Mucosa of descending colon (tissue), 3 donors: Measurements from ENCODE around the gene PPP1R11. TPM values are rescaled to one million over a fixed set of nuclear protein-coding genes. Genes with fewer than 3 reads are reported as not detected.
"Not testable (repeated sequence)": the region's sequence is repeated elsewhere in the genome, so short reads cannot be mapped to it uniquely, and the experiment has no call there.

ENCODE experiments used
- ATAC-seq: fragments of 200-7000 bp; cut with Tn5 transposase; one replicate; pipeline ENCODE4 v1.9.1; 2020; ENCODE audit warnings: mild to moderate bottlenecking, moderate library complexity
- DNase-seq, 3 donors: peaks; one replicate each; pipeline ENCODE4 v3.0.0-alpha.2; 2020
- H3K36me3 ChIP-seq: fragments of 200-600 bp; one replicate; pipeline ENCODE4 v1.8.0; 2021; ENCODE audit warnings: low read depth, mild to moderate bottlenecking
- H3K4me1 ChIP-seq: fragments of 200-600 bp; one replicate; pipeline ENCODE4 v1.8.0; 2021; ENCODE audit warnings: low read depth, mild to moderate bottlenecking
- H3K4me3 ChIP-seq: fragments of 200-600 bp; one replicate; pipeline ENCODE4 v1.8.0; 2021; ENCODE audit warnings: mild to moderate bottlenecking
- H3K9me3 ChIP-seq: fragments of 200-600 bp; one replicate; pipeline ENCODE4 v1.8.0; 2021; ENCODE audit warnings: mild to moderate bottlenecking
- intact Hi-C, 2 donors: fragments of 100-400 bp; cut with DNase I in 1 of 2; cut with micrococcal nuclease in 1 of 2; formaldehyde crosslinking; loops; one replicate each; pipeline versions ENCODE4 v1.11.0 to v1.11.1; 2022; cut with DNase I, micrococcal nuclease
- total RNA-seq, 3 donors: library from RNA; stranded (reverse); fragmentation: NEBNext Ultra II Directional in 2 of 3; extraction: Animal tissue kit (Norgen Biotek cat#: 25700) in 2 of 3; gene quantifications; one replicate each; pipeline versions ENCODE4 v1.2.1 to v1.2.4, GENCODE V29; 2021 to 2023
- TF ChIP-seq, protein P1 (sequence below): fragments of 200-600 bp; IDR thresholded peaks from one replicate; pipeline ENCODE4 v1.8.0; 2022; ENCODE audit warnings: antibody characterized with exemption, mild to moderate bottlenecking
- donor health status: DM: no; HTN: no; CAD: no; lungs with moderate emphysema.
- donor health status: DM: no; HTN: no; CAD: no.
- donor health status: DM: no; HTN: yes; CAD: no.

The PPP1R11 gene
- total RNA-seq, 3 donors from 2014 or later, result 78.4 to 115 (median 82.4) TPM

DNA sequence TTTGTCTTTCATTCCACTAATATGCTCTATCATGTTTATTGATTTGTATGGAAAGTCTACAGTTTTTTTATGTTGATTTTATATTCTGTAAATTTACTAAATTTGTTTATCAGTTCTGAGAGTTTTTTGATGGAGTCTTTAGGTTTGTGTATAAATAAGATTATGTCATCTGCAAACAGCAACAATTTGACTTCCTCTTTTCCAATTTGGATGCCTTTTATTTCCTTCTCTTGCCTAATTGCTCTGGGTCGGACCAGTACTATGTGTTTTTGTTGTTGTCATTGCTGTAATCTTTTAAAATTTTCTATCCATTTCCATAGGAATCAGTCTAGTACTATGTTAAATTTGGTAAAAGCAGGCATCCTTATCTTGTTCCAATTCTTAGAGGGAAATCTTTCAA, 37.4 kb upstream of the PPP1R11 start:
- H3K9me3 ChIP-seq, result no peaks in the 10 kb centered on the region
- H3K4me3 ChIP-seq, result no peak overlapping the region
- ATAC-seq (no peak), DNase-seq (no peak)
- TF ChIP-seq, protein P1, sequence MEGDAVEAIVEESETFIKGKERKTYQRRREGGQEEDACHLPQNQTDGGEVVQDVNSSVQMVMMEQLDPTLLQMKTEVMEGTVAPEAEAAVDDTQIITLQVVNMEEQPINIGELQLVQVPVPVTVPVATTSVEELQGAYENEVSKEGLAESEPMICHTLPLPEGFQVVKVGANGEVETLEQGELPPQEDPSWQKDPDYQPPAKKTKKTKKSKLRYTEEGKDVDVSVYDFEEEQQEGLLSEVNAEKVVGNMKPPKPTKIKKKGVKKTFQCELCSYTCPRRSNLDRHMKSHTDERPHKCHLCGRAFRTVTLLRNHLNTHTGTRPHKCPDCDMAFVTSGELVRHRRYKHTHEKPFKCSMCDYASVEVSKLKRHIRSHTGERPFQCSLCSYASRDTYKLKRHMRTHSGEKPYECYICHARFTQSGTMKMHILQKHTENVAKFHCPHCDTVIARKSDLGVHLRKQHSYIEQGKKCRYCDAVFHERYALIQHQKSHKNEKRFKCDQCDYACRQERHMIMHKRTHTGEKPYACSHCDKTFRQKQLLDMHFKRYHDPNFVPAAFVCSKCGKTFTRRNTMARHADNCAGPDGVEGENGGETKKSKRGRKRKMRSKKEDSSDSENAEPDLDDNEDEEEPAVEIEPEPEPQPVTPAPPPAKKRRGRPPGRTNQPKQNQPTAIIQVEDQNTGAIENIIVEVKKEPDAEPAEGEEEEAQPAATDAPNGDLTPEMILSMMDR, result no peak
- intact Hi-C loops, result no loop called here
- H3K36me3 ChIP-seq, result no peaks in the 10 kb centered on the region
- no peaks in the 10 kb centered on the region for H3K4me1 ChIP-seq

DNA sequence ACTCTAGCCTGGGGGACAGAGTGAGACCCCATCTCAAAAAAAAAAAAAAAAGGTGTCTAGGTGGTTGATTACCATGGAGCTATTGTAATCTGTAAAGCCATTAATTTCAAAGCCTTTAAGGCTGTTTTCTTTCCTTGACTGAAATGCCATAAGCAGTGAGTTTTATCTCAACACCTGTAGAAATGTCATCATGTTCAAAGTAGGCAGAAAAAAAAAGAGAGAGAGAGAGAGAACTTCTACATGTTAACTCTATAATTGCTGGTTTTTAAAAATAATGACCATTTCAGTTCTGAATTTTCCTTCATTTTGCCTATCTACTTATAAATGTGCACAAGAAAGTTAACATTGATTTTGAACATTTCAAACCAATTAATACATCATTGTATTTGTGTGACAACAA, 35.6 kb upstream of the PPP1R11 start:
- Histone ChIP-seq H3K4me3 (no peak overlapping the region), H3K9me3 (no peaks in the 10 kb centered on the region), H3K36me3 (no peaks in the 10 kb centered on the region), H3K4me1 (no peaks in the 10 kb centered on the region)
- TF ChIP-seq, protein P1, result no peak
- DNase-seq (no peak), ATAC-seq (no peak)
- intact Hi-C loops, result no loop called here

DNA sequence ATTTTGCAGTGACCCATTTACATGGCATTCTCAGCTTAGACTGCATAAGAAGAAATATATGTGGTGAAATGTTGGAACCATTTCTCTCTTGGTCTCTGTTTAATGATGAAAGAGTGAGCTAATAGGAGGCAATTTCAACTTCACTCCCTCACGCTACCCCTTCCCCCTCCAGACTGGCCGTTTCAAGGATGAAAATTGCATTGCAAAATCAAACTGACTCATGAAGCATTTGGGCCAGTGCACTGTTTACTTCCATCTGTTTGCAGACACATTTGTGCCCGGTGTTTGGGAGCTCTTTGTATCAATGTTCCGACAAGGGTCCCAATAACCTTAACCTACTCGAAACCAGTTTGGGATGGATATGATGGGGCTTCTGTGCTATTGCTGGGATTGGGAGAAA, 33.6 kb upstream of the PPP1R11 start:
- DNase-seq, H3K36me3 ChIP-seq, intact Hi-C loops, H3K4me1 ChIP-seq, H3K9me3 ChIP-seq, H3K4me3 ChIP-seq, ATAC-seq: not testable (repeated sequence)

DNA sequence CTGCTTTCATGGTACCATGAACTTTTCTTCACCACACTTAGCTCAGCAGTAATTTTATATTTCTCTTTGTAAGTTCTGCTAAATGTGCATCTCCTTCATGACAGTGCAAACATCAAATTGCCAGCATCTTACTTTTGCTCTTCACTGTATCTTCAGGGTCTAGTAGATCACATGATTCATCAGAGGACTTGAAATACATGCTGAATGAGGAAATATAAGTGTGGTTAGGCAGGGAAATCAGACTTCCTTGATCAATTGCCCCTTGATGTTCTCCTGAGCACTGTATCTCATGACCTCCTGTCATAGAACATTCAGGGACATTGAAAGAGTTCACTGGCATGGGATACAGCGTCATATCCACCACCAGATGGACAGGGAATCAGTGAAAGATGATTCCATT, 31.2 kb upstream of the PPP1R11 start:
- no peak overlapping the region for H3K4me3 ChIP-seq
- TF ChIP-seq, protein P1, result no peak
- ATAC-seq (no peak), DNase-seq (no peak)
- H3K9me3 ChIP-seq, result no peaks in the 10 kb centered on the region
- intact Hi-C loops, result no loop called here
- no peaks in the 10 kb centered on the region for H3K36me3 ChIP-seq
- no peaks in the 10 kb centered on the region for H3K4me1 ChIP-seq

DNA sequence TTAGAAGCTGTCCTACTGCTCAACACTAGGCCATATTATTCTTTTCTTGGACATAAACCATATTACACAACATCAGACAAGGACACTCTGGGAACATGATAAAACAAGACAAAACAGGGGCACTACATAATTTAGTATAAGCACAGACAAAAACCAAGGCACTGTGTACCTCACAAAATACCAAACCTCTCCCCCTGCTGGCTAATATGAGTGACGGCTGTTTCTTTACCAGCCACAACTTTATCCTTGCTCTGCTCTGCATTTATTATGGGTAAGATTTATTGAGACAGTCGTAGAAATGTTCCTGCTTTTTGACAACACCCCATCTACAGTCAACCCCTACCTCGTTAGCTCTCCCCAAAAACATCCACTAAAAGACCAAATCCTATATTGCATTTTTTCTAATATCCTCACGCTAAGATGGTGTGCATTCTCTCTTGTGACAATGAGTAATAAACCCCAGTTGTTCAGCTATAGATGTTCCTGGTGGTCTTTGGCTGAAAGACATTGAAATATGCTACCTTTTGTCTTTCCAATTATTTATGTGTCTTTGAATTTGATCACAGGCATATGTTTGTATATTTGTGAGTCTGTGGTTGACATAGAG, 29.7 kb upstream of the PPP1R11 start:
- ATAC-seq, result no peak

GRCh38 chr6:30041221-30041620, 25.8 kb upstream of the PPP1R11 start:
- DNase-seq (no peak), ATAC-seq (no peak)
- Histone ChIP-seq H3K4me1 (no peaks in the 10 kb centered on the region), H3K9me3 (no peaks in the 10 kb centered on the region), H3K4me3 (no peak overlapping the region), H3K36me3 (no peaks in the 10 kb centered on the region)
- TF ChIP-seq, protein P1, result no peak
- intact Hi-C loops, result no loop called here

More for the DNA sequence above, 29.7 kb upstream of the PPP1R11 start:
- H3K4me3 ChIP-seq, result no peak overlapping the region
- H3K36me3 ChIP-seq, result no peaks in the 10 kb centered on the region
- H3K9me3 ChIP-seq, result no peaks in the 10 kb centered on the region
- no peaks in the 10 kb centered on the region for H3K4me1 ChIP-seq
- DNase-seq, result no peak
- TF ChIP-seq, protein P1, result peak; percentile 29
- intact Hi-C loops, result no loop called here
